ENCODE results near the gene CDKN1B. TPM values are rescaled to one million over a fixed set of nuclear protein-coding genes. Genes with fewer than 3 reads are reported as not detected.

CDKN1B gene
- total and polyA plus RNA-seq, 2 donors, result 71.0 to 103 TPM

DNA sequence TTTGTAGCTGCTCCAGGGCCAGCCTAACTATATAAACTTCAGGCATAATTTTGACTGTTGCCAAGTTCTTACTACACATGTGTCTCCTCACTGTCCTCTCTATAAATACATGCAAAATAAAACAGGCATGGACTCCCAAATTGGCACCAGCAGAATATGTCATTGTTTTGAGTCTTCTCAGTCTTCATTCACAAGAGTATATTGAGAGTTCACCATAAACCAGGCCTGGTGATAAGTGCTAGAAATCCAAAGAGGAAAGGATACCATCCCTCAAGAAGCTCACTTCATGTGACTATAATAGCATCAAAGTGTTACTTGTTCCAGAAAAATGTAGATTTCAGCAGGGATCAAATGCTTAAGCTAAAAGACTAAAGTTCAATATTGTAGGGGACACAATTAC, 34.9 kb upstream of the CDKN1B start:
- Histone ChIP-seq H3K4me3 (ENCODE audit: low read length in 2 of 2) (no peak overlapping the region), H3K27ac (ENCODE audit: low read depth in 1 of 2, low read length in 1 of 2) (no peak overlapping the region), H3K9me3 (ENCODE audit: control insufficient read depth in 2 of 2, insufficient read depth in 1 of 2, low read length in 1 of 2) (no peaks in the 10 kb centered on the region), H3K4me1 (ENCODE audit: control insufficient read depth in 2 of 2, insufficient read depth in 2 of 2, low read length in 2 of 2) (no peaks in the 10 kb centered on the region), H3K36me3 (ENCODE audit: control insufficient read depth in 2 of 2, insufficient read depth in 2 of 2, low read length in 1 of 2) (no peaks in the 10 kb centered on the region), H3K27me3 (ENCODE audit: control insufficient read depth in 2 of 2, insufficient read depth in 1 of 2, low read length in 1 of 2) (no peaks in the 10 kb centered on the region)
- no peak for DNase-seq (ENCODE audit: low read depth in 6 of 9, low spot score in 9 of 9)

DNA sequence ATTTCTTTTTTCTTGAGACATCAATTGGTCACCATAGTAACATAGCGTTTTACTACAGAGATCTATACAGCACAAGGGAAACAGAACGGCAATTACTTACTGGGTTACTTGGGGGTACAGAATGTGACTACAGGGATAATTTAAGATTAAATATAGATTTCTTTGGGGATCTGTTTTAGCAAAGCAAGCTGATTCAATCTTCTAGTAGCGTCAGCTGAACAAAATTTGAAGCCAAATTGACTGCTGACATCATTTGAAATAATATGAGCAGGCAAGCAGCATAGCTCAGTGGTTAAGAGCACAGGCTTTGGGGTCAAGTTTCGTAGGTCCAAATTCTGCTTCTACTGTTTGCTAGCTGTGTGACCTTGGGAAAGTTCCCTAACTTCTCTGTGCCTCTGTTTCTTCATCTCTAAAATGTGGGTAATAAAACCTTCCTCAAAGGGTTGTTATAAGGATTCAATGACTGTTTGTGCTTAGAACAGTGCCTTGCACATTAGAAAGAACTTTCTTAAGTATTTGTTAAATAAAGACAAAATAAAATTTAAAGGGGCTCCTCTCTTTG, 34.0 kb upstream of the CDKN1B start:
- 96% methylated on average over 4 of the region's 4 CpGs for WGBS
- Histone ChIP-seq H3K9me3 (ENCODE audit: control insufficient read depth in 2 of 2, insufficient read depth in 1 of 2, low read length in 1 of 2) (no peaks in the 10 kb centered on the region), H3K27me3 (ENCODE audit: control insufficient read depth in 2 of 2, insufficient read depth in 1 of 2, low read length in 1 of 2) (no peaks in the 10 kb centered on the region), H3K4me3 (ENCODE audit: low read length in 2 of 2) (no peak overlapping the region), H3K36me3 (ENCODE audit: control insufficient read depth in 2 of 2, insufficient read depth in 2 of 2, low read length in 1 of 2) (no peaks in the 10 kb centered on the region), H3K27ac (ENCODE audit: low read depth in 1 of 2, low read length in 1 of 2) (no peak overlapping the region), H3K4me1 (ENCODE audit: control insufficient read depth in 2 of 2, insufficient read depth in 2 of 2, low read length in 2 of 2) (no peaks in the 10 kb centered on the region)
- no peak for DNase-seq (ENCODE audit: low read depth in 6 of 9, low spot score in 9 of 9)

DNA sequence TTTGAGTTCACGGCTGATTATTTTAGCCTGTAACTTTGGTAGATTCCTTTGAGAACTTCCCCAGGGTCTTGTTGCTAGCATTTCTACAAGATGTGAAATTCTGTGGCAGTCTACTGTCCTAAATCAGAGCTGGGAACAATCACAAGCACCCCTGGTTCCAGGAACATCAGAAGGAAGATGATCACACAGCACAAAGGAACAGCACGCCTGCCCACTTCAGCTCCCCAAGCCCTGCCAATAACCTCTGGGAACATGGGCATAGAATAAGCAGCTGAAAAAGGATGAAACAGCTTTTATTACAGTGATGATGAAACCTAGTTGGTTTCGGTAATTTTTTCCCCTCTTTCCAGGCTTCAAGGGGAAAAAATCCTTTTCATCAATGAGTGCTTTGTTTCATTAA, 33.4 kb upstream of the CDKN1B start:
- Histone ChIP-seq H3K27ac (ENCODE audit: low read depth in 1 of 2, low read length in 1 of 2) (no peak overlapping the region), H3K27me3 (ENCODE audit: control insufficient read depth in 2 of 2, insufficient read depth in 1 of 2, low read length in 1 of 2) (no peaks in the 10 kb centered on the region), H3K4me3 (ENCODE audit: low read length in 2 of 2) (no peak overlapping the region), H3K9me3 (ENCODE audit: control insufficient read depth in 2 of 2, insufficient read depth in 1 of 2, low read length in 1 of 2) (no peaks in the 10 kb centered on the region), H3K36me3 (ENCODE audit: control insufficient read depth in 2 of 2, insufficient read depth in 2 of 2, low read length in 1 of 2) (peaks cover 0 to 3% of the 10 kb centered on the region in 2 donors), H3K4me1 (ENCODE audit: control insufficient read depth in 2 of 2, insufficient read depth in 2 of 2, low read length in 2 of 2) (no peaks in the 10 kb centered on the region)
- no peak for DNase-seq (ENCODE audit: low read depth in 6 of 9, low spot score in 9 of 9)
- WGBS, result 98% methylated on average over 3 of the region's 3 CpGs

DNA sequence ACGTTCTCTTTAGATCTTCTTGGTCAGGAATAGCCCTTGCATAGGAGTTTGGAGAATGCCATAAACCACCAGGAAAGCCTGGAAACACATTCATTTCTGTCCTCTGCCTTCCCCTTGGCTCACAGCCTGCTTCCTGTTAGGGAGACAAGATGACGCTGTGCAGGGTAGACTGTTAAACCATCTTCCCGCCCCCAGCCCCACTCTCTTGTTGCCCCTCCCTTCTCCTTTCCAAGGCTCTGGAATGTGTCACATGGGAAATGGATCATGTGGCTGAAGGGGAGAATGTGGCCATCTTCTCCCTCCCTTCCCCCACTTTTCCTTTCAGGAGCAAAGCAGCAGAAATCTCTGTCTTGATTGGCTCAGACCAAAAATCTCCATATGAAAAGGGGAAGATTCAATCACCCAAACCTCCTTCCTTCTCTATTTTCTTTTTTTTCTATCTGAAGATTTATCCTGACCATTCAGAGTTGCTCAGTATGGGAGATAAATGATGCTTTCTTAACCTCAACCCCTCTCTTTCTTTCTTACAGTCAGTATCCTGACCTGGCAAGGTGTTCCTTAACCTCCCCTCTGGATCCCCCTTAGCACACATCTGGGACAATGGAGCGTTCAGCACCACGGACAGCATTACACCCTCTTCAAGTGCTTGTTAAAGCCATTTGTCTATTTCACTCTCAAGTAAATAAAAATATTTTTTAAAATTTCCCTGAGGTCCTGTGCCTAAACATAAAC, 32.6 kb upstream of the CDKN1B start:
- peak in 4 of 9 donors; percentile 32 to 69 (median 48) for DNase-seq (ENCODE audit: low read depth in 6 of 9, low spot score in 9 of 9)
- no peaks in the 10 kb centered on the region for H3K27me3 ChIP-seq (ENCODE audit: control insufficient read depth in 2 of 2, insufficient read depth in 1 of 2, low read length in 1 of 2)
- H3K4me1 ChIP-seq (ENCODE audit: control insufficient read depth in 2 of 2, insufficient read depth in 2 of 2, low read length in 2 of 2), result no peaks in the 10 kb centered on the region
- H3K27ac ChIP-seq (ENCODE audit: low read depth in 1 of 2, low read length in 1 of 2), result no peak overlapping the region
- 47% methylated on average over 5 of the region's 5 CpGs for WGBS
- peaks cover 0 to 3% of the 10 kb centered on the region in 2 donors for H3K36me3 ChIP-seq (ENCODE audit: control insufficient read depth in 2 of 2, insufficient read depth in 2 of 2, low read length in 1 of 2)
- H3K4me3 ChIP-seq (ENCODE audit: low read length in 2 of 2), result no peak overlapping the region
- H3K9me3 ChIP-seq (ENCODE audit: control insufficient read depth in 2 of 2, insufficient read depth in 1 of 2, low read length in 1 of 2), result no peaks in the 10 kb centered on the region

DNA sequence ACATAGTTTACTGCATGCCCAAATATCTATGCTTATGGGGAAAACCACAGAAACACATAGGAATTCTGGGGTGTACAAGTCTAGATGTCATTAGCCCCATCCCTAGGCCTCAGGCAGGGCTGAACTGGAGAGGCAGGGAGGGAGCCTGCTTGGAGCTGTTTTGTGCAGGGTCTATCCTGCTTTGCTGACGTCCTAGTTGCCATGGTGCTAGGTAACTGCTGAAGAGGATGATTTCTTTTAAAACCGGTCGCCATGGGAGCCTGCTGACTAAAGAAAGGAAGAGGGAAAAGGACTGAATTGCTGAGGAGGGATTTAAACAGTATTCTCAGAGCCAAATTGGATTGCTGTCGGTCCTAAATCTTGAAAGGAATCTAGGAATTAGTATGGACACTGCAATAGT, 31.9 kb upstream of the CDKN1B start:
- DNase-seq (ENCODE audit: low read depth in 6 of 9, low spot score in 9 of 9), result no peak
- Histone ChIP-seq H3K27ac (ENCODE audit: low read depth in 1 of 2, low read length in 1 of 2) (no peak overlapping the region), H3K27me3 (ENCODE audit: control insufficient read depth in 2 of 2, insufficient read depth in 1 of 2, low read length in 1 of 2) (no peaks in the 10 kb centered on the region), H3K9me3 (ENCODE audit: control insufficient read depth in 2 of 2, insufficient read depth in 1 of 2, low read length in 1 of 2) (no peaks in the 10 kb centered on the region), H3K36me3 (ENCODE audit: control insufficient read depth in 2 of 2, insufficient read depth in 2 of 2, low read length in 1 of 2) (peaks cover 0 to 3% of the 10 kb centered on the region in 2 donors), H3K4me3 (ENCODE audit: low read length in 2 of 2) (no peak overlapping the region), H3K4me1 (ENCODE audit: control insufficient read depth in 2 of 2, insufficient read depth in 2 of 2, low read length in 2 of 2) (no peaks in the 10 kb centered on the region)
- WGBS, result 89% methylated on average over 4 of the region's 4 CpGs

DNA sequence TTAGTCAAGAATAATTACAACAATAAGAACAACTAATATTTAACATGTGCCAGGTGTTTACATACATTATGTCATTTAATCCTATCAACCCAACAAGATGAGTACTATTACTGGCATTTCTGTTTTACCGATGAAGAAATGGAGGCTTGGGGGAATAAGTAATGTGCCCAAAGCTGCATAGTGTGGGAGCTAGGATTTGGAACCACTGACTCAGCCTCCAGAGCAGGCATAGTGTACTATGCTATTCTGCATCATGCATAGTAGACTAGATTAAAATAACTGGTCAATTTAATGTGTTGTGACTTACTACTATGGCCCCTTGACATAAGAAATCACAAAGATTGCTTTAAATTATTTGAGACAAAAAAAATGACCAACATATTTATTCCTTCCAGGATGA, 30.7 kb upstream of the CDKN1B start:
- H3K27me3 ChIP-seq (ENCODE audit: control insufficient read depth in 2 of 2, insufficient read depth in 1 of 2, low read length in 1 of 2), result no peaks in the 10 kb centered on the region
- H3K9me3 ChIP-seq (ENCODE audit: control insufficient read depth in 2 of 2, insufficient read depth in 1 of 2, low read length in 1 of 2), result no peaks in the 10 kb centered on the region
- DNase-seq (ENCODE audit: low read depth in 6 of 9, low spot score in 9 of 9), result no peak
- no peaks in the 10 kb centered on the region for H3K4me1 ChIP-seq (ENCODE audit: control insufficient read depth in 2 of 2, insufficient read depth in 2 of 2, low read length in 2 of 2)
- no peak overlapping the region for H3K27ac ChIP-seq (ENCODE audit: low read depth in 1 of 2, low read length in 1 of 2)
- no peak overlapping the region for H3K4me3 ChIP-seq (ENCODE audit: low read length in 2 of 2)
- H3K36me3 ChIP-seq (ENCODE audit: control insufficient read depth in 2 of 2, insufficient read depth in 2 of 2, low read length in 1 of 2), result peaks cover 0 to 3% of the 10 kb centered on the region in 2 donors
- WGBS, result 100% methylated on average over 1 of the region's 1 CpG

DNA sequence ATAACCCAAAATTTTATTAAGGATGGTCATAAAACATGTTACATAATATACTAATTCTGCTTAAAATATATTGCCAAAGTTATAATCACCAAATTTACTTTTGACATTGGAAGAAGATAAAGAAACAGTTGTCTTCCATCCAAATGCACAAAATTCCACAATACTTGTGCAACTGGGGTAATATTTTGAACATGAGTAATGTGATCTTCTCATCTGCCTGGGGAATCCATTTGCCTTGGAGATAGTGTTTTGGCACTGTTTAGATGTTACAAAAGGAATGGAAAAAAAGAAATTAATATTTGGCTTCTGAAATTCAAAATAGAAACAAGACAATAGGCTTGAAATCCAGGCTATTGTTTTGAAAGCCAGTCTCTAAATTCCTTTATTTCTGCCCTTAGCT, 30.2 kb upstream of the CDKN1B start:
- no peak for DNase-seq (ENCODE audit: low read depth in 6 of 9, low spot score in 9 of 9)
- Histone ChIP-seq H3K27me3 (ENCODE audit: control insufficient read depth in 2 of 2, insufficient read depth in 1 of 2, low read length in 1 of 2) (no peaks in the 10 kb centered on the region), H3K4me1 (ENCODE audit: control insufficient read depth in 2 of 2, insufficient read depth in 2 of 2, low read length in 2 of 2) (no peaks in the 10 kb centered on the region), H3K4me3 (ENCODE audit: low read length in 2 of 2) (no peak overlapping the region), H3K27ac (ENCODE audit: low read depth in 1 of 2, low read length in 1 of 2) (no peak overlapping the region), H3K36me3 (ENCODE audit: control insufficient read depth in 2 of 2, insufficient read depth in 2 of 2, low read length in 1 of 2) (peaks cover 0 to 3% of the 10 kb centered on the region in 2 donors), H3K9me3 (ENCODE audit: control insufficient read depth in 2 of 2, insufficient read depth in 1 of 2, low read length in 1 of 2) (no peaks in the 10 kb centered on the region)

DNA sequence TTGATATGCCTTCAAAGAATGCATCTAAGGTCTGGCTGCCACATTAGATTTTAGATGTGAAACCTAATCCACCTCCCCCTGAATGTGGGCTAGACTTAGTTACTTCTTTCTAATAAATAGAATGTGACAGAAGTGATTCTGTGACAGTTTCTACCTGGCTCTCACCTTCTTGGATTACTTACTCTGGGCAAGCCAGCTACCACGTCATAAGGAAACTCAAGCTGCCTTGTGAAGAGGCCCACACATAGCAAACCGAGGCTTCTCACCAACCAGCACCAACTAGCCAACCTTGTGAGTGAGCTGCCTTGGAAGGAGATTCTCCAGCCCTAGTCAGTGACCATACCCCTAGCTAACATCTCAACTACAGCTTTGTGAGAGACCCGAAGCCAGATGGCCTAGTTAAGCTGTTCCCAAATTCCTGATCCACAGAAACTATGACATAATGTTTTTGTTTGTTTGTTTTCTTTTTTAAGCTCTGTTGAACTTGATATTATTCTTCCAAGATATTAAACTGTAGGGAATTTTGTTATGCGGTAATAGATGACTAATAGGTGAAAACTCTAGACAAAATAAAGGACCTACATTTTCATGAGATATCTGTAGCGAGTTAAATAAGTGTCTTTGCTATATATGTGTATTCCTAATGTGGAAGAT, 27.4 kb upstream of the CDKN1B start:
- peaks cover 0 to 3% of the 10 kb centered on the region in 2 donors for H3K36me3 ChIP-seq (ENCODE audit: control insufficient read depth in 2 of 2, insufficient read depth in 2 of 2, low read length in 1 of 2)
- H3K9me3 ChIP-seq (ENCODE audit: control insufficient read depth in 2 of 2, insufficient read depth in 1 of 2, low read length in 1 of 2), result no peaks in the 10 kb centered on the region
- H3K4me3 ChIP-seq (ENCODE audit: low read length in 2 of 2), result no peak overlapping the region
- DNase-seq (ENCODE audit: low read depth in 6 of 9, low spot score in 9 of 9), result no peak
- no peaks in the 10 kb centered on the region for H3K4me1 ChIP-seq (ENCODE audit: control insufficient read depth in 2 of 2, insufficient read depth in 2 of 2, low read length in 2 of 2)
- WGBS, result 95% methylated on average over 5 of the region's 5 CpGs
- no peaks in the 10 kb centered on the region for H3K27me3 ChIP-seq (ENCODE audit: control insufficient read depth in 2 of 2, insufficient read depth in 1 of 2, low read length in 1 of 2)
- no peak overlapping the region for H3K27ac ChIP-seq (ENCODE audit: low read depth in 1 of 2, low read length in 1 of 2)

DNA sequence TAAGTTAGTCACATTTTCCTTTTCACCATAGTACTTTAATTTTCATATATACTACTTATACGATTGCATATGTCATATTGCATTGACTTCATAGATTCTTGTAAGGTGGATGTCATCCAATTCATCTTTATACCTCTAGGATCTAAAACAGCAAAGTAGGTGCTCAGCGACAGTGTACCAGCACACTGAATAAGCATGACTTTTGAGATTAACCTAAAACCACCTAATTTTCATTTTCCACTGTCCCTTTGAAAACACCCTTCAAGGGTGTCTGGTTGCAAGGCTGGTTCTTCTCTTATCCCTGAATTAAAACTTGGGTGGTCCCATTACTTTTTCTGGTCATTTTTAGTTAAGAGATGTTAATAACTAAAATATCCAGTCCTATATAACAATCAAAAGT, 25.6 kb upstream of the CDKN1B start:
- Histone ChIP-seq H3K4me3 (ENCODE audit: low read length in 2 of 2) (no peak overlapping the region), H3K27me3 (ENCODE audit: control insufficient read depth in 2 of 2, insufficient read depth in 1 of 2, low read length in 1 of 2) (no peaks in the 10 kb centered on the region), H3K4me1 (ENCODE audit: control insufficient read depth in 2 of 2, insufficient read depth in 2 of 2, low read length in 2 of 2) (peaks cover 3% of the 10 kb centered on the region in 2 donors), H3K9me3 (ENCODE audit: control insufficient read depth in 2 of 2, insufficient read depth in 1 of 2, low read length in 1 of 2) (no peaks in the 10 kb centered on the region), H3K36me3 (ENCODE audit: control insufficient read depth in 2 of 2, insufficient read depth in 2 of 2, low read length in 1 of 2) (peaks cover 0 to 3% of the 10 kb centered on the region in 2 donors), H3K27ac (ENCODE audit: low read depth in 1 of 2, low read length in 1 of 2) (no peak overlapping the region)
- DNase-seq (ENCODE audit: low read depth in 6 of 9, low spot score in 9 of 9), result no peak
- WGBS, result 93% methylated on average over 2 of the region's 2 CpGs

Data from thymus (tissue), 11 donors.